ENCODE measurements around the gene PCIF1.
A peak's percentile ranks its signal among the peaks of the same experiment; 100 is the strongest.
"Not testable (repeated sequence)": the region's sequence is repeated elsewhere in the genome, so short reads cannot be mapped to it uniquely, and the experiment has no call there.

The PCIF1 gene

DNA sequence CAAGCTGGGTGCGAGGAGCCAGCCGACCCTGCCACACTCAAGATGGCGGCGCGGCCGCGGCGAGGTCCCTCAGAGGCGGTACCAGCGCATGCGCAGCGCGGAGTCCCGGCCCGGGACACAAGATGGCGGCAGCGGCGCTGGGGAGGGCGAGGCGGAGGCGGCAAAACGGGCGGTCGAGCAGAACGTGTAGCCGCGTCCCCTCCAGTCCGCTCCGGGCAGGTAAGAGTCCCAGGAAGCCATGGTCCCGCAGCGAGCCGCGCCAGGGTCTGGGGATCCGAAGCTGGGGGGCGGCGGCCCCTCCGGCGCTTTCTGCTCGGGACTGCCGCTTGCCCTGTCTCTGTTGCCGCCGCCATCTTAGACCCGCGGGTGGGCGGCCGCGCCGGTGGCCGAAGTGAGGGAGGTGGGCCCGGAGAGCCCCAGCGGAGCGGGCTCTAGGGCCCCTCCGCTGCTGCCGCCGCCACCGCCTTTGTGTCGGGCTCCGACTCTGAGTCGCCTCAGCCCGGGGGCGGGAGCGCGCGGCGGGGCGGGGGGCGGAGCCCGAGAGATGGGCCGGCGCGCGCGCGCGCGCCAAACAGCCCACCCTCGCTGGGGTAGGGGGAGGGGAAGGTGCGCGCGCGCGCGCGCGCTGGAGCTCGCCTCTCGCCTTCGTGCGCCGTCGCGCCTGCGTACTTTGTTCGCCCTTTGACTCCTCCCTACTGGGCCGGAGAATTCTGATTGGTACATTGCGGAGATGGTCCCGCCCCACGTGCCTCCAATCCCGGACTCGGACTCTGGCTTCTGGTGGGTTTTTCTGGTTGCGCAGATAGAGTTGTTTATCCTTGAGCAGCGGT is at the start of gene PCIF1:
PCIF1 (plus strand) TSS at position 98 of the 830 bp plus-strand sequence. CDS start 4,317 bp downstream, outside the sequence.
- peak; percentile 13 for FAIRE-seq

DNA sequence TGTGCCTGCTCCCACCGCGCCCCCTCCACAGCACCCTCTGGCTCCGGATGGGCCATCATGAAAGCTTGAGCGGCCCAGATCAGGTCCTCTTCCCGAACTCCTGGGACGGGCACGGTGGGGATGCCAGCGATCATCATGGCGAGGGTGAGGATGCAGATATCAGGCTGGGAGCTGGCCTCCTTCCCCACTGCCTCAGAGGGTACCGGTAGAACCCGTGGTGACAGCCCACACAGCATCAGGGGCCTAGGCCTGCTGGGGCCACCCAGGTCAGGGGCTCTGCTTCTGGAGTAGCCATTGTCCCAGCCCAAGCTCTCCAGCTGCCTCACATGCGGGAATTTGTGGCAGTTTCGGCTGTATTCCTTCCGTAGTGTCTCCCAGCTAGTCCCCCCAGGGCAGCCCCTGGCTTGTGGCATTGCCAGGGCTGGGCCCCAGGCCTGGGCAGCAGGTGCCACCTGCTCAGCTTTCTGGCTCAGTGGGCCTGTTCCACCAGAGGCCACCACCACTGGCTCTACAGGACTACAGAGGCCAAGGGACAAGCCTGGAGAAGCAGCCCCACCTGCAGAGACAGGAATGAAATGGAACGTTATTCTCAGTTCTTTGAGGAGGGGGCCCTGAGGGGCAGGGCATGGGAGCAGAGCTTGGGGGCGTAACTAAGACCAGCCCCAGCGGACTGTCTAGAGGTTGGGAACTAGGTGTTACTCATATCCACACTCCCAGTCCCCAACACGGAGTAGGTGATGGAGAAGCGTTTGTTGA is 47.7 kb upstream of the PCIF1 start:
- FAIRE-seq: no peak

- FAIRE-seq: no peak
These were observed 47.2 kb upstream of the PCIF1 start, which contains the start of gene SPATA25 for GRCh38 chr20:45887346-45887715. TSS of gene SPATA25 (minus strand) at chr20:45887622. CDS start at chr20:45887590, 32 bp downstream.

- no peak for FAIRE-seq
These were observed 45.8 kb upstream of the PCIF1 start for GRCh38 chr20:45888681-45889080.

DNA sequence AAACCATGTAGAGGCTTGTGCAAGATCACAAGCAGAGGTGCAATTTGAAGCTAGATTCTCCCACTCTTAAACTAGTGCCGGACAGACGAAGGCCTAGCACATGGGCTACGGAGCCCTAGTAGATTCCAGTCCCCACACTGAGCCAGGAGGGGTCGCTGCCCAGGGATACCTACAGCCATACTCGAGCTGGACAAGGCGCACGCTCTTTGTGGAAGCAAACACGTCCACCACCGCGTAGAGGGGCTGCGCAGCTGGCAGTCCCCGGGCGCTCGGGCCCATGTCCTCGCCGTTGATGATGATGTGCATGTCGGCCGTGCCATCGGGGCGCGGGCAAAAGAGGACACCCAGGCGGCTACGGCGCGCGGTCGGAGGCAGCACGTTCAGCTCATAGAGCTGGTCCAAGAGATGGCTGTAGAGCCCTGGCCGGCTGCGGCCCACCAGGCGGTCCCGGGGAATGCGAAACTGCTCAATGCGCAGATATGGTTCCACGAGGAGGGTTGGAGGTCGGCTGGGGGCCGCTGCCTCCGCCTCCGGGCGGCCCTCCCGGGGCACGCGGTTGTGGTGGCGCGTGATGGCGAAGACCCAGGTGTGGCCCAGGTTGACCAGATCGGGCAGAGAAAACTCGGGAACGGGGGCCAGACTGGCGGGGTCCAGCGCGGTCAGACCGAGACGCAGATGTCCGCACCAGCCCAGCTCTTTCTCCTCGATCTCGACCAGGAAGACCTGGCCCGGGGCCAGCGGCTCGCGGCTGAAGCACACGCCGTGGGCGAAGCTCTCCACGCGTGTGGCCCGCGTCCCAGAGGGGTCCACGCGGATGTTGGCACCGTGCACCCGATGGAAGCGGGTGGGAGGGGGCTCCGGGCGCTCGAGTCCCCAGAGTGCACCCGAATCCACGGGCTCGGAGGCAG is 44.2 kb upstream of the PCIF1 start:
- FAIRE-seq: peak; percentile 11

DNA sequence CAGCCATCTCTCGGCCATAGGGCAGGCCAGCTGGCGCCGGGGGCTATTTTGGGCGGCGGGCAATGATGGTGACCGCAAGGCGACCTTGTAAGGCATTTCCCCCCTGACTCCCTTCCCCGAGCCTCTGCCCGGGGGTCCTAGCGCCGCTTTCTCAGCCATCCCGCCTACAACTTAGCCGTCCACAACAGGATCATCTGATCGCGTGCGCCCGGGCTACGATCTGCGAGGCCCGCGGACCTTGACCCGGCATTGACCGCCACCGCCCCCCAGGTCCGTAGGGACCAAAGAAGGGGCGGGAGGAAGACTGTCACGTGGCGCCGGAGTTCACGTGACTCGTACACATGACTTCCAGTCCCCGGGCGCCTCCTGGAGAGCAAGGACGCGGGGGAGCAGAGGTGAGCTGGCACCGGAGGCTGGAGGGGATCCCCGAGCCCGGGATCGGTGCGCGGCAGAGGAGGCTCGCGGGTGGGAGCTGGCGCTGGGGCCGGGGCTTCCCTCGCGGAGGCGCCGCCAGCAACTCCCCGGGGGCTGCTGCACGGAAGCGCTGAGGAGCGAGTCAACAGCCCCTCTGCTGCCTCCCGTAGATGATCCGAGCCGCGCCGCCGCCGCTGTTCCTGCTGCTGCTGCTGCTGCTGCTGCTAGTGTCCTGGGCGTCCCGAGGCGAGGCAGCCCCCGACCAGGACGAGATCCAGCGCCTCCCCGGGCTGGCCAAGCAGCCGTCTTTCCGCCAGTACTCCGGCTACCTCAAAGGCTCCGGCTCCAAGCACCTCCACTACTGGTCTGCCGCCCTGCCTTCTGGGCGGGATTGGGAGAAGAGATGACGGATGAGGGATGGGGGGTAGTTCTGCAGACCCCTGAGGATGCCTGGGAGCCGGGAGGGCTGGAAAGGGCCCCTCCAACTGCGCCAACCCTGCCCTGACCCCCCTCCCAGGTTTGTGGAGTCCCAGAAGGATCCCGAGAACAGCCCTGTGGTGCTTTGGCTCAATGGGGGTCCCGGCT is 43.2 kb upstream of the PCIF1 start, which contains the start of the genes CTSA and NEURL2:
CTSA (plus strand) TSS at position 351 of the 999 bp plus-strand sequence; CDS start at position 585, 234 bp downstream.
NEURL2 (minus strand) TSS at position 224 of the 999 bp plus-strand sequence; CDS start at position 7, 217 bp downstream.
- FAIRE-seq: no peak

DNA sequence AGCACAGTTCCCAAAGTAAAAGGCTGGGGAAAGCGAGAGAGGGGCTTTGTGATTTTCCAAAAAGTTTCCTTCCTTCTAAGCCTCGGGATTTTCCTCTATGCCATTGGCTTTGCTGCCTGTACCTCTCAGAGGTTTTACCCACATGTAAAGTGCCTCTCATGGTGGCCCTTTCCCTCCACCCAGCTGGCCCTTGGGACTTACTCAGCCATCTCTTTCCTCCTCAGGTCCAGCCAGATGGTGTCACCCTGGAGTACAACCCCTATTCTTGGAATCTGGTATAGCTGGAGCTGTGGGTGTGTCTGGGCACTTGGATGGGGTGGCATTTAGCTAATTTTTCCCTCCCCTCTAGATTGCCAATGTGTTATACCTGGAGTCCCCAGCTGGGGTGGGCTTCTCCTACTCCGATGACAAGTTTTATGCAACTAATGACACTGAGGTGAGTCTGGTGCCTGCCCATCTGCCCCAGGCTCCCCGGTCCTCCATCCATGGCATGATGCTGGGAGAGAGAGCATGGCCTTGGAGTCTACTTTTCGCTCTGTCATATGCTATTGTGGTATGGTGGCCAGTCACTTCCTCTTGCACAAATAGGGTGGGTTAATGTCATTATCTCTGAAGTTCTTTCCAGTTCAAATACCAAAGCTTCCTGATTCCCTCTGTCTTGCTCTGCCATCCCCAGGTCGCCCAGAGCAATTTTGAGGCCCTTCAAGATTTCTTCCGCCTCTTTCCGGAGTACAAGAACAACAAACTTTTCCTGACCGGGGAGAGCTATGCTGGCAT is 42.2 kb upstream of the PCIF1 start:
- no peak for FAIRE-seq

- no peak for FAIRE-seq
These were observed 41.5 kb upstream of the PCIF1 start for GRCh38 chr20:45892828-45893500.

DNA sequence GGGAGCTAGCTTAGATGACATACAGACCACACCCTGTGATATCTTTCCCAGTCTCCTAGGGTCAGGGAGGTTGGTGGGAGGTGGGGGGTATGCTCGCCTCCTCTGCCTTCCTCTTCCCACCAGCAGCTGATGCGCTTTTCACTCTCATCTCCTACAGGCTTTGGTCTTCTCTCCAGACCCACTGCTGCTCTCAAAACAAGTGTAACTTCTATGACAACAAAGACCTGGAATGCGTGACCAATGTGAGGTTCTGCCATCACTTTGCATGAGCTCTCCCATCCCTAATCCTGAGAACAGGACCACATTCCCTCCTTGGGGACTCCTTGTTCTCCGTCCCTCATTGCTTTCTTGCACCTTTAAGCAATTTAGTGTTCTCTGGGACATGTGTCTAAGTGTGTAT is 40.7 kb upstream of the PCIF1 start:
- FAIRE-seq: no peak

GRCh38 chr20:45894797-45895196 is 39.7 kb upstream of the PCIF1 start:
- no peak for FAIRE-seq

DNA sequence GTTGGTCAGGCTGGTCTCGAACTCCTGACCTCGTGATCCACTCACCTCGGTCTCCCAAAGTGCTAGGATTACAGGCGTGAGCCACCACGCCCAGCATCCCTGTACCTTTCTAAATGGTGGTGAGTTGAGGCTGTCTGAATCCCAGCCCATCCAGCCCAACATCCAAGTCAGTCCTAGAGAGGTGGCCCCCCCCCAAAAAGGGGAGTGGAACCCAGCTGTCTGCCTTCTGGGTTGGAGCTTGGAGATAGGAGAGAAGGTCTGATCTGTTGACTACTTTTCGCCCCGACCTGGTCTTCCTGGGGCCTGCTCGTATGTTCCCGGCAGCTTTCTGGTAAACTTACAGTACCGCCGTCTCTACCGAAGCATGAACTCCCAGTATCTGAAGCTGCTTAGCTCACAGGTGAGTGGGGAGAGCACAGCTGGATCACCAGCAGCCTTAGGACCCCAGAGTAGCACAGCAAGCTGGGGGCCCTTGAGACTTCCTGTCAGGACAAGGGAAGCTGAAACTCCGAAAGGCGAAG is 37.8 kb upstream of the PCIF1 start:
- no peak for FAIRE-seq

- no peak for FAIRE-seq
These were observed 37.2 kb upstream of the PCIF1 start for GRCh38 chr20:45897289-45897688.

GRCh38 chr20:45897692-45898091 is 36.8 kb upstream of the PCIF1 start:
- no peak for FAIRE-seq

DNA sequence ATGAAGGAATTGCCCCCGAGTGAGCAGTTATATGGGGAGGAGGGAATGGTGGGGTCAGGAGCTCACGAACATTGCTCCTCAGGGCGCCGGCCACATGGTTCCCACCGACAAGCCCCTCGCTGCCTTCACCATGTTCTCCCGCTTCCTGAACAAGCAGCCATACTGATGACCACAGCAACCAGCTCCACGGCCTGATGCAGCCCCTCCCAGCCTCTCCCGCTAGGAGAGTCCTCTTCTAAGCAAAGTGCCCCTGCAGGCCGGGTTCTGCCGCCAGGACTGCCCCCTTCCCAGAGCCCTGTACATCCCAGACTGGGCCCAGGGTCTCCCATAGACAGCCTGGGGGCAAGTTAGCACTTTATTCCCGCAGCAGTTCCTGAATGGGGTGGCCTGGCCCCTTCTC is 36.2 kb upstream of the PCIF1 start:
- no peak for FAIRE-seq

GRCh38 chr20:45899046-45899835 is 35.2 kb upstream of the PCIF1 start:
- FAIRE-seq: no peak

GRCh38 chr20:45901332-45901731 is 33.2 kb upstream of the PCIF1 start:
- not testable (repeated sequence) for FAIRE-seq

DNA sequence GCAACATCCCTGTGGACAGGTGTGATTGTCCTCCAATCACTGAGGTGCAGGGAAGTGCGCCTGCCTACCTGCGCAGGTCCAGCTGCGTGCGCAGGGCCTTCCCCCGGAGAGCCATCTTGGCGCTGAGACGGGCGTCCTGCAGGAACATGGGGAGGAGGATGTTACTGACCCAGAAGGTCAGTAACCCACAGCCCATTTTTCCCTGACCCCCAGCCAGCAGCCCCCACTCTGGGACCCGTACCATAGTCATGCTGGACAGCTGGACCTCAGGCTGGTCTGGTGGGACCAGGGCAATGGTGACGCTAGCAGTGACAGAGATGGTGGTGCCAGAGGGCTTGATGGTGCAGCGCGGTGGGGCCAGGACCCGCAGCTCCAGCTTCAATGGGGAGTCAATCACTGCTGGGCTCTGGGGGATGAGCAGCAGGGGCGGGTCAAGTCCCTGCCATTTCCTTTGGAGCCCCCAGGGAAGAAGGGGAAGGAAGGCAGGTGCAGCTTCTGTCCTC is 32.2 kb upstream of the PCIF1 start:
- FAIRE-seq: no peak
